MM.1S (cell line): ENCODE data around the gene ISOC1.
A peak's percentile ranks its signal among the peaks of the same experiment; 100 is the strongest.

Experiments used
- DNase-seq: peaks from one replicate; pipeline ENCODE4 v3.0.0-alpha.2; 2015
- H2AFZ ChIP-seq: fragments of 300-600 bp; sonication (generic); 2 replicates; pipeline ENCODE4 v1.6.0; 2016; ENCODE audit warnings: antibody characterized with exemption, low read length
- H3F3A ChIP-seq: fragments of 300-600 bp; sonication (generic); 2 replicates; pipeline ENCODE4 v1.6.1; 2016; ENCODE audit warnings: mild to moderate bottlenecking, antibody characterized with exemption, low read length, moderate library complexity, mixed read lengths; ENCODE audit not compliant: insufficient read depth
- H3K27ac ChIP-seq: fragments of 300-600 bp; sonication (generic); 2 replicates; pipeline ENCODE4 v1.5.1; 2016; ENCODE audit warnings: mild to moderate bottlenecking, low read length
- H3K27me3 ChIP-seq: fragments of 300-600 bp; sonication (generic); replicated peaks from 2 replicates; pipeline ENCODE4 v1.6.0; 2016; ENCODE audit warnings: low read length; ENCODE audit not compliant: insufficient read depth
- H3K36me3 ChIP-seq: fragments of 300-600 bp; sonication (generic); replicated peaks from 2 replicates; pipeline ENCODE4 v1.6.1; 2016; ENCODE audit warnings: mild to moderate bottlenecking, low read length, mixed read lengths; ENCODE audit not compliant: insufficient read depth
- H3K4me1 ChIP-seq: fragments of 300-600 bp; sonication (generic); 2 replicates; pipeline ENCODE4 v1.6.1; 2016; ENCODE audit warnings: low read length, mixed read lengths
- H3K4me2 ChIP-seq: fragments of 300-600 bp; sonication (generic); 2 replicates; pipeline ENCODE4 v1.6.0; 2016; ENCODE audit warnings: low read depth, low read length
- H3K4me3 ChIP-seq: fragments of 300-600 bp; sonication (generic); 2 replicates; pipeline ENCODE4 v1.5.1; 2016; ENCODE audit warnings: low read length, mixed read lengths
- H3K79me2 ChIP-seq: fragments of 300-600 bp; sonication (generic); 2 replicates; pipeline ENCODE4 v1.6.1; 2016; ENCODE audit warnings: mixed run types, low read length, mixed read lengths
- H3K9ac ChIP-seq: fragments of 300-600 bp; sonication (generic); 2 replicates; pipeline ENCODE4 v1.6.1; 2016; ENCODE audit warnings: low read length, mixed read lengths
- H3K9me2 ChIP-seq: fragments of 300-600 bp; sonication (generic); replicated peaks from 2 replicates; pipeline ENCODE4 v1.6.1; 2016; ENCODE audit warnings: mild to moderate bottlenecking, low read length, mixed read lengths; ENCODE audit not compliant: insufficient read depth
- H3K9me3 ChIP-seq: fragments of 300-600 bp; sonication (generic); replicated peaks from 2 replicates; pipeline ENCODE4 v1.6.1; 2016; ENCODE audit warnings: mild to moderate bottlenecking, low read length, mixed read lengths; ENCODE audit not compliant: insufficient read depth
- H4K20me1 ChIP-seq: fragments of 300-600 bp; sonication (generic); 2 replicates; pipeline ENCODE4 v1.6.1; 2016; ENCODE audit warnings: mild to moderate bottlenecking, low read length, moderate library complexity, mixed read lengths; ENCODE audit not compliant: insufficient read depth
- EZH2 ChIP-seq: fragments of 300-600 bp; sonication (generic); optimal IDR thresholded peaks from 2 replicates; pipeline ENCODE3; 2017; ENCODE audit warnings: low read depth, mild to moderate bottlenecking, antibody characterized with exemption, low read length, mixed read lengths
- EZH2phosphoT487 ChIP-seq: fragments of 300-600 bp; sonication (generic); IDR thresholded peaks from 2 replicates; pipeline ENCODE4 v1.6.1; 2018; ENCODE audit warnings: antibody characterized with exemption, low read length
- TF ChIP-seq, protein P1 (sequence below): fragments of 300-600 bp; sonication (generic); IDR thresholded peaks from 2 replicates; pipeline ENCODE4 v1.5.1; 2016; ENCODE audit warnings: antibody characterized with exemption, low read length, mixed read lengths

ISOC1 gene

GRCh38 chr5:129080766-129081165 is 13.8 kb upstream of the ISOC1 start:
- no peaks in the 10 kb centered on the region for H3K27me3 ChIP-seq
- H3K36me3 ChIP-seq: no peaks in the 10 kb centered on the region
- H4K20me1 ChIP-seq: no peaks in the 10 kb centered on the region
- no peak for TF ChIP-seq EZH2
- TF ChIP-seq EZH2phosphoT487: no peak
- TF ChIP-seq, protein P1, sequence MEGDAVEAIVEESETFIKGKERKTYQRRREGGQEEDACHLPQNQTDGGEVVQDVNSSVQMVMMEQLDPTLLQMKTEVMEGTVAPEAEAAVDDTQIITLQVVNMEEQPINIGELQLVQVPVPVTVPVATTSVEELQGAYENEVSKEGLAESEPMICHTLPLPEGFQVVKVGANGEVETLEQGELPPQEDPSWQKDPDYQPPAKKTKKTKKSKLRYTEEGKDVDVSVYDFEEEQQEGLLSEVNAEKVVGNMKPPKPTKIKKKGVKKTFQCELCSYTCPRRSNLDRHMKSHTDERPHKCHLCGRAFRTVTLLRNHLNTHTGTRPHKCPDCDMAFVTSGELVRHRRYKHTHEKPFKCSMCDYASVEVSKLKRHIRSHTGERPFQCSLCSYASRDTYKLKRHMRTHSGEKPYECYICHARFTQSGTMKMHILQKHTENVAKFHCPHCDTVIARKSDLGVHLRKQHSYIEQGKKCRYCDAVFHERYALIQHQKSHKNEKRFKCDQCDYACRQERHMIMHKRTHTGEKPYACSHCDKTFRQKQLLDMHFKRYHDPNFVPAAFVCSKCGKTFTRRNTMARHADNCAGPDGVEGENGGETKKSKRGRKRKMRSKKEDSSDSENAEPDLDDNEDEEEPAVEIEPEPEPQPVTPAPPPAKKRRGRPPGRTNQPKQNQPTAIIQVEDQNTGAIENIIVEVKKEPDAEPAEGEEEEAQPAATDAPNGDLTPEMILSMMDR: no peak
- no peak overlapping the region for H3K4me3 ChIP-seq
- DNase-seq: no peak
- no peak overlapping the region for H3K4me2 ChIP-seq
- H3K79me2 ChIP-seq: no peaks in the 10 kb centered on the region
- H2AFZ ChIP-seq: no peak overlapping the region
- no peaks in the 10 kb centered on the region for H3K9me2 ChIP-seq
- H3K9me3 ChIP-seq: no peaks in the 10 kb centered on the region
- H3F3A ChIP-seq: no peaks in the 10 kb centered on the region
- H3K27ac ChIP-seq: no peak overlapping the region
- no peak overlapping the region for H3K9ac ChIP-seq
- H3K4me1 ChIP-seq: no peaks in the 10 kb centered on the region

DNA sequence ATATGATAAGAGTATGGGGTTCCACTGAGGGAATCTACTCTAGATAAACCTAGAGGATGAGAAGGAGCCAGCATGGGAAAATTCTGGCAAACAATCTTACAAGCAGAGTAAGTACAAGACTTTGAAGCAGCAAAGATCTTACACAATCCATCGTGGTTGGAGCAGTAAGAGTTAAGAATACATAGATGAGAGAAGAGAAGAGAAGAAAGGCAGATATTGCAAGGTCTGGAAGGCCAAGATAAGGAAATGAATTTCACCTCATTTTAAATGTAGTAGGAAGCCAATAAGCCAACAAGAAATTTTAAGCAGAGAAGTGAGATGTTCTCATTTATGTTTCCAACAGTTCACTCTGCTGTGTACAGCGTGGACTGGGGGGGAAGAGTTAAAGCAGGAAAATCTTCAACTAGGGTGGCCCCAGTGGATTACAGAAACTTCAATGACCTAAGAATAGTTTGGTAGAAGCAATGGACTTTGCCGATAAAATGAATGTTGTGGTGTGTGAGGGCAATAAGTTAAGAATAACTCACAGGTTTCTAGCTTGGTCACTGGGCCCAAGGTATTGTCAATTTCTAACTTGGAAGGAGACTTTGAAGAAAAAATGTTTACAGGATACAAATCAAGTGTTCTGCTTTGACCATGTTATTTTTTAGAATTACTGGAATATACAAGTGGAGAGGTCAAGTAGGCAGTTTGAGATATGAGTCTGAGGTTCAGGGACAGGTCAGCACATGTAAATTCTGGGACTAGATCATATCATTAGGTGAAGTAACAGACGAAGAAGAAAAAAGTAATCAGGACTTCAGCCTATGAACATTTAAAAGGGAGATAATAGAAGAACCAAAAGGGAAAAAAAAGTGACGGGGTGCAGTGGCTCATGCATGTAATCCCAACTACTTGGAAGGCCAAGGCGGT is 12.1 kb upstream of the ISOC1 start:
- Histone ChIP-seq H3K4me3 (no peak overlapping the region), H3K27ac (no peak overlapping the region), H3K4me2 (no peak overlapping the region), H3K27me3 (no peaks in the 10 kb centered on the region), H3K36me3 (no peaks in the 10 kb centered on the region), H3K79me2 (no peaks in the 10 kb centered on the region), H3K9ac (no peak overlapping the region), H4K20me1 (no peaks in the 10 kb centered on the region), H2AFZ (no peak overlapping the region), H3K9me3 (no peaks in the 10 kb centered on the region), H3K4me1 (no peaks in the 10 kb centered on the region), H3K9me2 (no peaks in the 10 kb centered on the region), H3F3A (no peaks in the 10 kb centered on the region)
- TF ChIP-seq, protein P1: no peak
- TF ChIP-seq EZH2phosphoT487 (no peak), EZH2 (no peak)
- no peak for DNase-seq

DNA sequence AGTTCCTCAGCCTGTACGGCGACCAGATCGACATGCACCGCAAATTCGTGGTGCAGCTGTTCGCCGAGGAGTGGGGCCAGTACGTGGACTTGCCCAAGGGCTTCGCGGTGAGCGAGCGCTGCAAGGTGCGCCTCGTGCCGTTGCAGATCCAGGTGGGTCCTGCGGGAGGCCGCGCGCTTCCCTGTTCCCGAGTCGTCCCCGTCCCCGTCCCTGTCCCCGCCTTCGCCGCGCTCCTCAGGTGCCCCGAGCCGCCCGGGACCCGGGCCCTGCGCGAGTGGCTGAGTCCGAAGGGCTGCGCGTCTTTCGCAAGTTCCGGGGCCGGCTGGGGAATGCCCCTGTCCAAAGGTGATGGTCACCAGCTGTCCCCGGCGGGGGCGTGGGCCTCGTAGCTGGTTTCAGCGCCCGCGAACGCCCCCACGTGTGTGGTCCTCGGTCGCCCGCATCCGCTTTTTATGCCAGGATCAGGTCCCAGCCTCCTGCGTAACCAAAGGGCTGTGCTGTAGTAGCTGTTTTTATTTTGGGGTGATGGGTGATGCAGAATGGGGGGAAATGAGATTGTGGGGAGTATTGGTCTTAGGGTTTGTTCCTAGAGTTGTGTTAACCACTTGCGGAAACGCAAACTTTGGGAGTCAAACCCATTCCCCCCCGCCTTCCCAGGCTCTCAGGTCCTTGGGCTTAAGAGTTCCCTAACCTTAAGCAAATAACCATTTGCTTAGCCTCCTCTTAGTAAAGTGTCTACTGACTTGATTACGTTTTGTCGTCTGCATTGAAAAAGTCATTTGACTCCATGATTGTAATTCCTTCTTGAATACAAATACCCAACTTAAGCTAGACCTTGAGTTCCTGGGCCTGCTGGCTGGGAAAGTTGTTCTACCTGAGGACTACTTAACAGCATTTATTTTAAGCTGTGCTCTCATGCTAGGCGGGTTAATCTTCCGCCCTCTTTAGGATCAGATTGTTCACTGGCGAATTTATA is 663 bp downstream of the ISOC1 start:
- H2AFZ ChIP-seq: peak overlapping the region; percentile 82
- H3K36me3 ChIP-seq: no peaks in the 10 kb centered on the region
- H3K9me3 ChIP-seq: no peaks in the 10 kb centered on the region
- H3K27me3 ChIP-seq: no peaks in the 10 kb centered on the region
- peaks cover 48% of the 10 kb centered on the region for H3K79me2 ChIP-seq
- peak overlapping the region; percentile 91 for H3K4me2 ChIP-seq
- TF ChIP-seq, protein P1: no peak
- TF ChIP-seq EZH2: no peak
- TF ChIP-seq EZH2phosphoT487: no peak
- peak; percentile 53 for DNase-seq
- H3K9me2 ChIP-seq: no peaks in the 10 kb centered on the region
- H3K4me3 ChIP-seq: peak overlapping the region; percentile 87
- H3K27ac ChIP-seq: peak overlapping the region; percentile 50; the same call in 1 of the 2 replicates
- peaks cover 11% of the 10 kb centered on the region; the same call in 1 of the 2 replicates for H3F3A ChIP-seq
- H4K20me1 ChIP-seq: no peaks in the 10 kb centered on the region
- peaks cover 14% of the 10 kb centered on the region for H3K4me1 ChIP-seq
- peak overlapping the region; percentile 81 for H3K9ac ChIP-seq
